Keratinocyte (primary cell): ENCODE measurements around the gene TBCD. TPM values are rescaled to one million over a fixed set of nuclear protein-coding genes. Genes with fewer than 3 reads are reported as not detected.
A peak's percentile ranks its signal among the peaks of the same experiment; 100 is the strongest.

Experiments used
- DNase-seq: peaks from one replicate; pipeline ENCODE4 v3.0.0-alpha.2; 2011; ENCODE audit warnings: low read depth, missing footprints, low spot score
- FAIRE-seq: peaks from 2 replicates; lab custom pipeline; 2011; peaks lifted over from hg19 to GRCh38; lab: Jason Lieb, UNC
- H2AFZ ChIP-seq: 2 replicates; pipeline ENCODE4 v1.6.0; 2012; ENCODE audit warnings: low read length, control low read depth, inconsistent platforms; ENCODE audit not compliant: control insufficient read depth
- H3K27ac ChIP-seq: 2 replicates; pipeline ENCODE4 v1.5.1; 2011; ENCODE audit warnings: low read length; ENCODE audit not compliant: control insufficient read depth, insufficient read depth
- H3K27me3 ChIP-seq: 3 replicates; pipeline ENCODE4 v1.6.0; 2011; ENCODE audit warnings: low read length; ENCODE audit not compliant: control insufficient read depth, insufficient read depth; ENCODE audit errors: extremely low read depth
- H3K36me3 ChIP-seq, 2 experiments: 2 replicates in 1 of 2; 3 replicates in 1 of 2; pipeline ENCODE4 v1.5.1; 2011; ENCODE audit warnings: low read length in 2 of 2, mild to moderate bottlenecking in 1 of 2; ENCODE audit not compliant: control insufficient read depth in 2 of 2, insufficient read depth in 2 of 2; ENCODE audit errors: extremely low read depth in 1 of 2
- H3K4me1 ChIP-seq: 3 replicates; pipeline ENCODE4 v1.5.1; 2011; ENCODE audit warnings: low read length; ENCODE audit not compliant: control insufficient read depth, insufficient read depth; ENCODE audit errors: extremely low read depth
- H3K4me2 ChIP-seq: 3 replicates; pipeline ENCODE4 v1.6.0; 2011; ENCODE audit warnings: low read depth, low read length; ENCODE audit not compliant: control insufficient read depth, insufficient read depth; ENCODE audit errors: extremely low read depth
- H3K4me3 ChIP-seq, 3 experiments: fragments of 200-600 bp in 1 of 3; sonication (generic) in 1 of 3; 2 replicates in 2 of 3; 3 replicates in 1 of 3; pipeline ENCODE4 v1.5.1; 2011 to 2016; ENCODE audit warnings: low read length in 3 of 3, mild to moderate bottlenecking in 3 of 3, control low read depth in 2 of 3, inconsistent platforms in 1 of 3, low read depth in 1 of 3, mixed read lengths in 1 of 3, mixed run types in 1 of 3, moderate library complexity in 1 of 3; ENCODE audit not compliant: control insufficient read depth in 2 of 3, insufficient read depth in 2 of 3; ENCODE audit errors: extremely low read depth in 1 of 3
- H3K79me2 ChIP-seq: 2 replicates; pipeline ENCODE4 v1.6.0; 2012; ENCODE audit warnings: low read length; ENCODE audit not compliant: control insufficient read depth, insufficient read depth
- H3K9ac ChIP-seq: 3 replicates; pipeline ENCODE4 v1.6.0; 2011; ENCODE audit warnings: low read length; ENCODE audit not compliant: control insufficient read depth, insufficient read depth; ENCODE audit errors: extremely low read depth
- H3K9me1 ChIP-seq: 3 replicates; pipeline ENCODE4 v1.6.0; 2011; ENCODE audit warnings: low read length; ENCODE audit not compliant: control insufficient read depth, insufficient read depth; ENCODE audit errors: extremely low read depth
- H3K9me3 ChIP-seq: 2 replicates; pipeline ENCODE4 v1.5.1; 2012; ENCODE audit warnings: low read depth, low read length; ENCODE audit not compliant: control insufficient read depth
- H4K20me1 ChIP-seq: 3 replicates; pipeline ENCODE4 v1.6.0; 2011; ENCODE audit warnings: low read length; ENCODE audit not compliant: control insufficient read depth, insufficient read depth; ENCODE audit errors: extremely low read depth
- CTCF ChIP-seq, 3 experiments: IDR thresholded peaks in 1 of 3; conservative IDR thresholded peaks in 1 of 3; optimal IDR thresholded peaks in 1 of 3; 2 replicates in 2 of 3; 3 replicates in 1 of 3; pipeline versions ENCODE3 to v1.5.1; 2011; ENCODE audit warnings: low read length in 3 of 3, mild to moderate bottlenecking in 3 of 3, moderate library complexity in 2 of 3, control low read depth in 1 of 3, inconsistent platforms in 1 of 3; ENCODE audit not compliant: insufficient read depth in 2 of 3; ENCODE audit errors: extremely low read depth in 1 of 3
- EZH2 ChIP-seq: IDR thresholded peaks from one replicate; pipeline ENCODE4 v1.6.1; 2012; ENCODE audit warnings: inconsistent platforms, mild to moderate bottlenecking, low read length, moderate library complexity
- dilution Hi-C: fragments of 300-500 bp; cut with MboI; formaldehyde crosslinking; loops from one replicate; pipeline ENCODE4 v1.7.0; 2020; ENCODE audit warnings: low sequenced_read_pairs; ENCODE audit not compliant: extremely low pct_ligation_motif_present
- polyA plus RNA-seq, 5 experiments: library from polyadenylated mRNA; depleted of rRNA in 3 of 5; stranded (reverse) in 3 of 5; stranded (forward) in 1 of 5; unstranded in 1 of 5; fragments of >200 nt; gene quantifications; 1 replicate in 1 of 5; 2 replicates in 3 of 5; 3 replicates in 1 of 5; pipeline versions ENCODE4 v1.2.1 to v1.2.3, GENCODE V29; 2011 to 2012; ENCODE audit warnings: missing spikeins in 2 of 5, low read depth in 1 of 5, low replicate concordance in 1 of 5

Gene TBCD
- polyA plus RNA-seq, 1 donor (not counting 4 experiments of a cell fraction or from before 2014, with no cell fraction given): 36.2 TPM

DNA sequence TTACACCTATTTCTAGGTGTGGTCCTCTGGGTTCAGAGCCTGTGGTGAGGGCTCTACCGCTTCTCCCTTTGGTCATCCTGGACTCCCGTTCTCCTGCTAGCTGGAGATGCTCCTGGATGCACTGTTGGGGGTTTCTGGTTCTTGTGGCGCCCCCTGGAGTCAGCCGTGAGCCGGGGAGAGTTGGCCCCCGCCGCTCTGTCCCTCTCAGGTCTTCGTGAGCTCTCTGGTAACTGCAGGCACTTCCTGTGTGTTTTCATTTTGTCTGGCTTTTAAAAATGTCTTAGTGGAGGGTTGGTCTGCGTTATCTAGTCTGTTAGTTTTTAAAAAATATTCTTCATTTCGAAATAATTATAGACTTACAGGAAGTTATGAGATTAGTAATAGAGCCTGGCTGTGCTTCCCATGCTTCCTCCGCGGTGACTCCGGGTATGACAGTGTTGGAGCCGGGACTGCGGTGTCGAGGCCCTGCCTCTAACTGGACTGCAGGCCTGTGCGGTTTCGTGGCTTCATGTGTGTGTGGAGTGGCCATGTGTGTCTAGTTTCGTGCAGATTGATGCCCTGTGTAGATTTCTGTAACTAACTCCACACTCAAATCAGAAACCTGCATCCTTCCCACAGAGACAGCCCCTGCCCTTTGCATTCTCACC, 166.0 kb downstream of the TBCD start:
- no peaks in the 10 kb centered on the region for H4K20me1 ChIP-seq
- no peak overlapping the region for H2AFZ ChIP-seq
- no peaks in the 10 kb centered on the region for H3K9me3 ChIP-seq
- H3K9me1 ChIP-seq: no peaks in the 10 kb centered on the region
- dilution Hi-C loops: no loop called here
- DNase-seq: no peak
- H3K4me2 ChIP-seq: no peak overlapping the region
- no peaks in the 10 kb centered on the region for H3K79me2 ChIP-seq
- H3K4me3 ChIP-seq: no peak overlapping the region
- H3K27me3 ChIP-seq: no peaks in the 10 kb centered on the region
- FAIRE-seq: no peak
- no peak overlapping the region for H3K27ac ChIP-seq
- no peaks in the 10 kb centered on the region for H3K4me1 ChIP-seq
- peak; percentile 21 to 46 (median 26) for TF ChIP-seq CTCF (optimal IDR thresholded peaks at IDR 0.05 in 1 of 3, IDR thresholded peaks at IDR 0.05 in 1 of 3, conservative IDR thresholded peaks at IDR 0.05 in 1 of 3; ENCODE audit: extremely low read depth in 1 of 3, insufficient read depth in 2 of 3, low read length in 3 of 3)
- no peak for TF ChIP-seq EZH2
- no peak overlapping the region for H3K9ac ChIP-seq
- H3K36me3 ChIP-seq: peaks cover 4 to 11% of the 10 kb centered on the region in 2 experiments

DNA sequence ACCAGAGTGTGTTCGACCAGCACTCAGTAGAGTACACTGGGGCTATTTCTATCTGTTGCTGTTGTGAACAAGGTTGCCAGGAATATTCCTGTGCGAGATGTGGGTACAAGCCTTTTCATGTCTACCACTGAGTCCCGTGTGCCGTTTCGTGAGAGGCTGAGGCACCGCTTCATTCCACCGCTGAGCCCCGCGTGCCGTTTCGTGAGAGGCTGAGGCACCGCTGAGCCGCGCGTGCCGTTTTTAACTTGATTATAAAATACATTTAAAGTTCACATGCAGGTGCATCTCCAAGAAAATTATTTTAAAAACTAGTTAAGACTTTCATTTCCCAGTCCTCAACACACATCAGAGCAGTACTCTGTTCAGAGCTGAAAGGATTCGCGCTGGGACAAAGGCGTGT, 166.6 kb downstream of the TBCD start:
- no peaks in the 10 kb centered on the region for H3K79me2 ChIP-seq
- no peaks in the 10 kb centered on the region for H3K9me3 ChIP-seq
- TF ChIP-seq CTCF (optimal IDR thresholded peaks at IDR 0.05 in 1 of 3, IDR thresholded peaks at IDR 0.05 in 1 of 3, conservative IDR thresholded peaks at IDR 0.05 in 1 of 3; ENCODE audit: extremely low read depth in 1 of 3, insufficient read depth in 2 of 3, low read length in 3 of 3) (no peak), EZH2 (no peak)
- H3K4me3 ChIP-seq: no peak overlapping the region
- peaks cover 4 to 11% of the 10 kb centered on the region in 2 experiments for H3K36me3 ChIP-seq
- H3K4me1 ChIP-seq: no peaks in the 10 kb centered on the region
- no peaks in the 10 kb centered on the region for H3K9me1 ChIP-seq
- no peak overlapping the region for H3K4me2 ChIP-seq
- H3K9ac ChIP-seq: no peak overlapping the region
- H2AFZ ChIP-seq: no peak overlapping the region
- no peaks in the 10 kb centered on the region for H3K27me3 ChIP-seq
- no peaks in the 10 kb centered on the region for H4K20me1 ChIP-seq
- H3K27ac ChIP-seq: no peak overlapping the region
- DNase-seq (no peak), FAIRE-seq (no peak)
- dilution Hi-C loops: no loop called here
